Common myeloid progenitor, CD34-positive (primary cell): Measurements from ENCODE around the gene LRP8.
A peak's percentile ranks its signal among the peaks of the same experiment; 100 is the strongest.

Experiments
- CTCF ChIA-PET: fragments of 350-600 bp; sonication (Branson Sonifier 250); formaldehyde crosslinking; loops from one replicate; lab custom pipeline; 2021; ENCODE audit warnings: antibody characterized with exemption; lab: Charles Lee
- POLR2A ChIA-PET: fragments of 350-600 bp; sonication (Branson Sonifier 250); formaldehyde crosslinking; loops from one replicate; lab custom pipeline; 2021; ENCODE audit warnings: antibody characterized with exemption; lab: Charles Lee
- DNase-seq, 3 donors: peaks; one replicate each; pipeline versions ENCODE4 v3.0.0 to v3.0.0-alpha.2; 2013
- H3K27ac ChIP-seq, 2 experiments: 1 replicate in 1 of 2; 2 replicates in 1 of 2; pipeline ENCODE4 v1.7.0; 2013; ENCODE audit warnings: inconsistent platforms in 2 of 2, low read length in 2 of 2, mild to moderate bottlenecking in 2 of 2, low read depth in 1 of 2, moderate library complexity in 1 of 2; ENCODE audit not compliant: severe bottlenecking in 2 of 2, insufficient read depth in 1 of 2, poor library complexity in 1 of 2
- H3K27me3 ChIP-seq, 5 experiments: replicated peaks in 2 of 5; 1 replicate in 3 of 5; 2 replicates in 2 of 5; pipeline versions ENCODE4 v1.6.1 to v1.7.0; 2013; ENCODE audit warnings: low read length in 4 of 5, mild to moderate bottlenecking in 2 of 5, moderate library complexity in 2 of 5, inconsistent platforms in 1 of 5; ENCODE audit not compliant: insufficient read depth in 5 of 5, control insufficient read depth in 4 of 5
- H3K36me3 ChIP-seq, 4 experiments: 1 replicate in 2 of 4; 2 replicates in 2 of 4; pipeline versions ENCODE4 v1.6.1 to v1.7.0; 2013; ENCODE audit warnings: low read length in 3 of 4, control low read depth in 1 of 4, mild to moderate bottlenecking in 1 of 4; ENCODE audit not compliant: control insufficient read depth in 4 of 4, insufficient read depth in 4 of 4
- H3K4me1 ChIP-seq, 4 experiments: 1 replicate in 3 of 4; 2 replicates in 1 of 4; pipeline versions ENCODE4 v1.6.1 to v1.7.1; 2013; ENCODE audit warnings: low read length in 3 of 4, mild to moderate bottlenecking in 3 of 4, control low read depth in 1 of 4, inconsistent platforms in 1 of 4, moderate library complexity in 1 of 4; ENCODE audit not compliant: control insufficient read depth in 4 of 4, insufficient read depth in 4 of 4; ENCODE audit errors: control extremely low read depth in 1 of 4
- H3K4me3 ChIP-seq, 7 experiments: 1 replicate in 4 of 7; 2 replicates in 3 of 7; pipeline versions ENCODE4 v1.5.1 to v1.7.0; 2013; ENCODE audit warnings: mild to moderate bottlenecking in 7 of 7, low read length in 6 of 7, moderate library complexity in 6 of 7, inconsistent platforms in 2 of 7, low read depth in 2 of 7, control low read depth in 1 of 7; ENCODE audit not compliant: insufficient read depth in 4 of 7, control insufficient read depth in 1 of 7; ENCODE audit errors: extremely low read depth in 1 of 7
- H3K9me3 ChIP-seq, 5 experiments: 1 replicate in 4 of 5; 2 replicates in 1 of 5; pipeline versions ENCODE4 v1.6.1 to v1.7.1; 2013; ENCODE audit warnings: low read length in 4 of 5, mild to moderate bottlenecking in 2 of 5, inconsistent platforms in 1 of 5, low read depth in 1 of 5, moderate library complexity in 1 of 5; ENCODE audit not compliant: control insufficient read depth in 4 of 5, insufficient read depth in 2 of 5; ENCODE audit errors: control extremely low read depth in 1 of 5
- WGBS: methylation state at CpG from one replicate; pipeline ENCODE4 v1.1.5; 2013; ENCODE audit not compliant: insufficient coverage; 5-methylcytosine and 5-hydroxymethylcytosine counted together

Gene LRP8

DNA sequence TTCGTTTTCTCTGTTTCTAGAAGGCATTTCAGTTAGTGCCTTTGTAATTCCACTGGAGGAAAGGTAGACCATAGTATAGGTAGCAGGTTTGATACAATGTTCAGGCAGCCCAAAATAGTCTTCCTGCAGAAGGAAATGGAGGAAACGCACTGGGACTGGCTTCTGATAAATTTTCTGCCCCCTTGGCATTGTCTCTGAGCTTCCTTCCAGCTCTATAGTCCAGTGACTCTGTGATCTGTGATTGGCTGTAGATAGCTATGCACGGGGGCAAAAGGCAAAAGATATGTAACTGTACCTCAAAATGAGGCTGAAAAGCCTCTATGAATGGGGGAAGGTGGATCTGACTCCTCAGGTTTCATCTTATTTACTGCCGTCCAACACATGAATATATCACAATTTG is 83.7 kb downstream of the LRP8 start:
- no peak overlapping the region for H3K27ac ChIP-seq
- ChIA-PET POLR2A (no interaction called here), CTCF (no interaction called here)
- WGBS = 10% methylated on average over 4 of the region's 4 CpGs
- no peak overlapping the region for H3K4me3 ChIP-seq
- H3K9me3 ChIP-seq = no peaks in the 10 kb centered on the region
- H3K4me1 ChIP-seq = peaks cover under 1 to 7% (median 2%) of the 10 kb centered on the region in 4 experiments
- H3K27me3 ChIP-seq = no peaks in the 10 kb centered on the region
- H3K36me3 ChIP-seq = peaks cover 0 to 47% (median 17%) of the 10 kb centered on the region in 4 experiments
- DNase-seq = no peak

- no peak overlapping the region for H3K4me3 ChIP-seq
- no peak for DNase-seq
- H3K27ac ChIP-seq = no peak overlapping the region
- H3K36me3 ChIP-seq = peaks cover 0 to 29% (median 10%) of the 10 kb centered on the region in 4 experiments
- H3K9me3 ChIP-seq = no peaks in the 10 kb centered on the region
- H3K4me1 ChIP-seq = peaks cover 5 to 20% (median 10%) of the 10 kb centered on the region in 4 experiments
- ChIA-PET POLR2A (no interaction called here), CTCF (no interaction called here)
- no peaks in the 10 kb centered on the region for H3K27me3 ChIP-seq
- WGBS = 93% methylated on average over 3 of the region's 4 CpGs
Observed at GRCh38 chr1:53242381-53242780, 85.5 kb downstream of the LRP8 start.

GRCh38 chr1:53241828-53242227 is 86.0 kb downstream of the LRP8 start:
- H3K27ac ChIP-seq = no peak overlapping the region
- DNase-seq = no peak
- WGBS = 100% methylated on average over 2 of the region's 2 CpGs
- peaks cover 5 to 24% (median 14%) of the 10 kb centered on the region in 4 experiments for H3K4me1 ChIP-seq
- no peak overlapping the region for H3K4me3 ChIP-seq
- CTCF ChIA-PET = no interaction called here
- H3K27me3 ChIP-seq = no peaks in the 10 kb centered on the region
- POLR2A ChIA-PET = no interaction called here
- H3K9me3 ChIP-seq = no peaks in the 10 kb centered on the region
- H3K36me3 ChIP-seq = peaks cover 0 to 25% (median 7%) of the 10 kb centered on the region in 4 experiments

- Histone ChIP-seq H3K4me1 (peaks cover 5 to 21% (median 14%) of the 10 kb centered on the region in 4 experiments), H3K27me3 (no peaks in the 10 kb centered on the region), H3K36me3 (peaks cover 0 to 26% (median 22%) of the 10 kb centered on the region in 4 experiments), H3K4me3 (peak within 1 kb of the TSS; percentile 84 to 100 (median 98)), H3K9me3 (no peaks in the 10 kb centered on the region), H3K27ac (peak within 1 kb of the TSS; percentile 85 to 97)
- 11% methylated on average over 43 of the region's 64 CpGs for WGBS
- POLR2A ChIA-PET = interaction anchor here (0.8 kb wide), 1 partner anchor 9 kb away, joined by 3 read pairs; no protein-coding TSS in a partner anchor
- CTCF ChIA-PET = no interaction called here
- peak; percentile 97 to 98 (median 97) for DNase-seq
Observed at GRCh38 chr1:53238197-53239155, 89.4 kb downstream of the LRP8 start, which contains the start of gene MAGOH. MAGOH (minus strand) TSS chr1:53238518; CDS start chr1:53238448, 70 bp downstream.

DNA sequence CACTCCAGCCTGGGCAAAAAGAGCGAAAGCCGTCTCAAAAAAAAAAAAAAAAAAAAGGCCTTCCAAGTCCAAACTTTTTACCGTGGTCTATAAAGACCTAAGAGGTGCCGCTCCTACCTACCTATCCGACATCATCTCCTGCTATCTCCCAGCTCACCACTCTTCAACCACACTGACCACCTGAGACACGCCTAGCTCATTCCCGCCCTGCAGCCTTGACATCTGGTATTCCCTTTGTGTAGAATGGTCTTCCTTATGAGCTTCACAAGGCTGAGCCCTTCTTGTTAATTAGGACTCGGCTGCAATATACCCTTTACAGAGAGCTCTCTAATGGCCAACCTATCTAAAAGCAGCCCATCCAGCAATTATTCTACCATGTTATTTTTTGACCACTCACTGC is 90.2 kb downstream of the LRP8 start:
- H3K4me3 ChIP-seq = peak overlapping the region; percentile 84 to 100 (median 98)
- H3K36me3 ChIP-seq = peaks cover under 1 to 34% (median 27%) of the 10 kb centered on the region in 4 experiments
- H3K4me1 ChIP-seq = peaks cover 2 to 21% (median 14%) of the 10 kb centered on the region in 4 experiments
- DNase-seq = no peak
- no peaks in the 10 kb centered on the region for H3K9me3 ChIP-seq
- peak overlapping the region; percentile 85 to 97 for H3K27ac ChIP-seq
- POLR2A ChIA-PET = no interaction called here
- CTCF ChIA-PET = interaction anchor here (0.9 kb wide), 1 partner anchor 33 kb away, joined by 4 read pairs; no protein-coding TSS in a partner anchor
- no peaks in the 10 kb centered on the region for H3K27me3 ChIP-seq
- 66% methylated on average over 3 of the region's 8 CpGs for WGBS

- H3K4me1 ChIP-seq = peaks cover 8 to 16% (median 15%) of the 10 kb centered on the region in 4 experiments
- no peaks in the 10 kb centered on the region for H3K9me3 ChIP-seq
- no peaks in the 10 kb centered on the region for H3K27me3 ChIP-seq
- peaks cover 7 to 26% (median 15%) of the 10 kb centered on the region in 4 experiments for H3K36me3 ChIP-seq
- WGBS = no CpG with 5 or more reads among the region's 3 CpGs
- ChIA-PET CTCF (interaction anchor here (1.1 kb wide), 1 partner anchor 25 kb away, joined by 3 read pairs; no protein-coding TSS in a partner anchor), POLR2A (interaction anchor here (0.5 kb wide), 1 partner anchor 487 kb away, joined by 4 read pairs; no protein-coding TSS in a partner anchor)
- no peak for DNase-seq
- H3K4me3 ChIP-seq = peak overlapping the region; percentile 63 to 98 (median 89)
- H3K27ac ChIP-seq = peak overlapping the region; percentile 74 to 89
Observed at GRCh38 chr1:53220962-53221286, 106.9 kb downstream of the LRP8 start.
